Epithelial cell of esophagus (primary cell): Measurements from ENCODE around the gene PTPRT.
"Not testable (repeated sequence)": the region's sequence is repeated elsewhere in the genome, so short reads cannot be mapped to it uniquely, and the experiment has no call there.

Experiments used
- DNase-seq: peaks from one replicate; pipeline ENCODE4 v3.0.0; 2010; ENCODE audit warnings: low read depth
- H3K4me3 ChIP-seq: 2 replicates; pipeline ENCODE4 v1.5.1; 2011; ENCODE audit warnings: mild to moderate bottlenecking, low read length, control low read depth
- CTCF ChIP-seq: IDR thresholded peaks from 2 replicates; pipeline ENCODE4 v1.5.1; 2011; ENCODE audit warnings: low read depth, mild to moderate bottlenecking, low read length, control low read depth, inconsistent platforms; ENCODE audit not compliant: insufficient read depth; ENCODE audit errors: missing control alignments

PTPRT gene

GRCh38 chr20:42914302-42914701 is 275.4 kb downstream of the PTPRT start:
- H3K4me3 ChIP-seq, result no peak overlapping the region
- no peak for DNase-seq
- TF ChIP-seq CTCF, result no peak

- not testable (repeated sequence) for H3K4me3 ChIP-seq, DNase-seq
Observed at GRCh38 chr20:42910808-42911207, 278.9 kb downstream of the PTPRT start.

- DNase-seq, result no peak
- TF ChIP-seq CTCF, result no peak
- no peak overlapping the region for H3K4me3 ChIP-seq
Observed at GRCh38 chr20:42907730-42908129, 282.0 kb downstream of the PTPRT start.

GRCh38 chr20:42906120-42906519 is 283.6 kb downstream of the PTPRT start:
- H3K4me3 ChIP-seq, result no peak overlapping the region

GRCh38 chr20:42902509-42902908 is 287.2 kb downstream of the PTPRT start:
- H3K4me3 ChIP-seq, result no peak overlapping the region
- DNase-seq, result no peak
- TF ChIP-seq CTCF, result no peak

More at GRCh38 chr20:42906120-42906519, 283.6 kb downstream of the PTPRT start:
- TF ChIP-seq CTCF, result no peak
- no peak for DNase-seq

GRCh38 chr20:42901689-42902440 is 287.8 kb downstream of the PTPRT start:
- DNase-seq, result no peak
- no peak overlapping the region for H3K4me3 ChIP-seq
- no peak for TF ChIP-seq CTCF

- not testable (repeated sequence) for DNase-seq
Observed at GRCh38 chr20:42900764-42901163, 288.9 kb downstream of the PTPRT start.

GRCh38 chr20:42895020-42895419 is 294.7 kb downstream of the PTPRT start:
- H3K4me3 ChIP-seq, result no peak overlapping the region
- TF ChIP-seq CTCF, result no peak
- DNase-seq, result no peak

More at GRCh38 chr20:42900764-42901163, 288.9 kb downstream of the PTPRT start:
- not testable (repeated sequence) for H3K4me3 ChIP-seq
